Testis (tissue), 3 donors: ENCODE measurements around the gene DHODH. TPM values are rescaled to one million over a fixed set of nuclear protein-coding genes. Genes with fewer than 3 reads are reported as not detected.
"Not testable (repeated sequence)": the region's sequence is repeated elsewhere in the genome, so short reads cannot be mapped to it uniquely, and the experiment has no call there.

Experiments used
- DNase-seq: peaks from one replicate; pipeline ENCODE4 v3.0.0-alpha.2; 2019
- H3K27ac ChIP-seq, 2 donors: fragments of 200-600 bp; sonication (generic); one replicate each; pipeline ENCODE4 v1.5.1; 2019
- H3K27me3 ChIP-seq: fragments of 200-600 bp; sonication (generic); one replicate; pipeline ENCODE4 v1.5.1; 2019
- H3K36me3 ChIP-seq: fragments of 200-600 bp; sonication (generic); one replicate; pipeline ENCODE4 v1.5.1; 2017; ENCODE audit warnings: low read depth; ENCODE audit errors: missing control alignments
- H3K4me1 ChIP-seq: fragments of 200-600 bp; sonication (generic); one replicate; pipeline ENCODE4 v1.5.1; 2019
- H3K4me3 ChIP-seq, 2 donors: fragments of 200-600 bp; sonication (generic); one replicate each; pipeline ENCODE4 v1.5.1; 2017 to 2019
- H3K9me3 ChIP-seq: fragments of 200-600 bp; sonication (generic); one replicate; pipeline ENCODE4 v1.5.1; 2017
- CTCF ChIP-seq, 3 experiments: fragments of 450-650 bp in 2 of 3; fragments of 200-600 bp in 1 of 3; sonication (generic) in 1 of 3; IDR thresholded peaks; one replicate each; pipeline ENCODE4 v1.5.1; 2016 to 2019; ENCODE audit warnings: antibody characterized with exemption in 3 of 3, mild to moderate bottlenecking in 2 of 3, moderate library complexity in 1 of 3
- POLR2A ChIP-seq: fragments of 450-650 bp; IDR thresholded peaks from one replicate; pipeline ENCODE4 v1.6.1; 2017; ENCODE audit warnings: antibody characterized with exemption, mild to moderate bottlenecking, moderate library complexity
- WGBS, 2 donors: methylation state at CpG; one replicate each; pipeline ENCODE4 v1.1.5; 2018; 5-methylcytosine and 5-hydroxymethylcytosine counted together
- intact Hi-C: fragments of 100-400 bp; cut with DNase I; formaldehyde crosslinking; loops from one replicate; pipeline ENCODE4 v1.15.1; 2023; ENCODE audit warnings: low total_unique reads
- polyA plus RNA-seq: library from polyadenylated mRNA; stranded (reverse); fragments of 350-450 nt; fragmentation: Illumina TruSeq; extraction: RNeasy Lipid Tissue Mini Kit (QIAGEN cat#74804); gene quantifications from one replicate; pipeline ENCODE4 v1.2.3, GENCODE V29; 2014; ENCODE audit warnings: low read depth, low replicate concordance; ENCODE audit not compliant: insufficient read depth
- small RNA-seq, 2 donors: library from RNA; depleted of rRNA; stranded (forward); fragments of <200 nt; gene quantifications; one replicate each; pipeline ENCODE3, GENCODE V24; 2016
- total RNA-seq, 2 donors: library from RNA; depleted of rRNA; stranded (reverse); fragments of >200 nt; gene quantifications; one replicate each; pipeline ENCODE4 v1.2.3, GENCODE V29; 2016

The DHODH gene
- total and polyA plus RNA-seq, 3 donors from 2014 or later = 7.8 to 11.4 (median 9.1) TPM

- intact Hi-C loops = no loop called here
- Histone ChIP-seq H3K4me3 (no peak overlapping the region), H3K27me3 (no peaks in the 10 kb centered on the region), H3K36me3 (no peaks in the 10 kb centered on the region), H3K27ac (peak overlapping the region; percentile 61 to 88), H3K9me3 (no peaks in the 10 kb centered on the region), H3K4me1 (peaks cover 34% of the 10 kb centered on the region)
- peak; percentile 84 for DNase-seq
- TF ChIP-seq POLR2A (no peak), CTCF (IDR thresholded peaks at IDR 0.05) (no peak)
- WGBS, 2 donors = 29 to 52% methylated on average over 12 of the region's 12 CpGs
Measured at GRCh38 chr16:72072514-72073342, 64.2 kb downstream of the DHODH start.

GRCh38 chr16:72073560-72074230 is 65.2 kb downstream of the DHODH start:
- Histone ChIP-seq H3K4me1 (peaks cover 34% of the 10 kb centered on the region), H3K9me3 (no peaks in the 10 kb centered on the region), H3K27me3 (no peaks in the 10 kb centered on the region), H3K27ac (peak overlapping the region; percentile 55 to 88), H3K4me3 (no peak overlapping the region), H3K36me3 (no peaks in the 10 kb centered on the region)
- peak; percentile 71 for DNase-seq
- TF ChIP-seq POLR2A = no peak
- TF ChIP-seq CTCF (IDR thresholded peaks at IDR 0.05) = no peak
- 46% methylated on average over 8 of the region's 8 CpGs for WGBS, 2 donors
- intact Hi-C loops = no loop called here

GRCh38 chr16:72075067-72075466 is 66.5 kb downstream of the DHODH start:
- peak overlapping the region; percentile 16 to 62 for H3K27ac ChIP-seq
- H3K4me3 ChIP-seq, H3K36me3 ChIP-seq, H3K9me3 ChIP-seq, intact Hi-C loops, DNase-seq, H3K27me3 ChIP-seq: not testable (repeated sequence)
- peaks cover 34% of the 10 kb centered on the region for H3K4me1 ChIP-seq
- 20% methylated on average over 2 of the region's 6 CpGs; no CpG with 5 or more reads in 1 of the 2 donors for WGBS, 2 donors

Small RNA genes within 50 kb of the gene (small RNA-seq; reads per million reads assigned to genes)
- gene RPL39P31 = 0 reads per million in 2 donors

Other genes with a start within 250 kb of the DHODH start
- gene AP1G1, start 199.9 kb upstream of the DHODH start, total RNA-seq = 100 to 1,000 TPM; 155 to 203 TPM
- 125 TPM for gene AP1G1, start 199.9 kb upstream of the DHODH start, polyA plus RNA-seq
- gene ATXN1L, start 162.8 kb upstream of the DHODH start, total RNA-seq = 10 to 100 TPM; 36.1 to 39.3 TPM
- 36.8 TPM for gene ATXN1L, start 162.8 kb upstream of the DHODH start, polyA plus RNA-seq
- 10 to 100 TPM; 30.5 to 57.4 TPM for gene ZNF821, start 124.6 kb upstream of the DHODH start, total RNA-seq
- 74.3 TPM for gene ZNF821, start 124.6 kb upstream of the DHODH start, polyA plus RNA-seq
- 100 to 1,000 TPM; 301 to 306 TPM for gene IST1, start 113.2 kb upstream of the DHODH start, total RNA-seq
- gene IST1, start 113.2 kb upstream of the DHODH start, polyA plus RNA-seq = 236 TPM
- 1 to 10 TPM; 1.9 to 2.8 TPM for gene PKD1L3, start 8.3 kb upstream of the DHODH start, total RNA-seq
- gene PKD1L3, start 8.3 kb upstream of the DHODH start, polyA plus RNA-seq = 0.65 TPM
- under 1 TPM in 1 of 2 donors, not detected in 1; 0.25 TPM for gene HP, start 45.8 kb downstream of the DHODH start, total RNA-seq
- 35.1 TPM for gene HP, start 45.8 kb downstream of the DHODH start, polyA plus RNA-seq
- gene HPR, start 54.5 kb downstream of the DHODH start, total RNA-seq = 1 to 10 TPM; 2.4 to 2.5 TPM
- 1.8 TPM for gene HPR, start 54.5 kb downstream of the DHODH start, polyA plus RNA-seq
- 10 to 100 TPM; 37.9 to 41.1 TPM for gene TXNL4B, start 84.9 kb downstream of the DHODH start, total RNA-seq
- gene TXNL4B, start 84.9 kb downstream of the DHODH start, polyA plus RNA-seq = 30.9 TPM
- 100 to 1,000 TPM in 1 of 2 donors, 10 to 100 TPM in 1; 95.0 to 102 TPM for gene DHX38, start 85.1 kb downstream of the DHODH start, total RNA-seq
- gene DHX38, start 85.1 kb downstream of the DHODH start, polyA plus RNA-seq = 64.5 TPM
- gene PMFBP1, start 163.4 kb downstream of the DHODH start, total RNA-seq = 10 to 100 TPM; 14.4 to 33.5 TPM
- 24.3 TPM for gene PMFBP1, start 163.4 kb downstream of the DHODH start, polyA plus RNA-seq